ENCODE results near the gene HACL1.
A peak's percentile ranks its signal among the peaks of the same experiment; 100 is the strongest.
"Not testable (repeated sequence)": the region's sequence is repeated elsewhere in the genome, so short reads cannot be mapped to it uniquely, and the experiment has no call there.

HACL1 gene

DNA sequence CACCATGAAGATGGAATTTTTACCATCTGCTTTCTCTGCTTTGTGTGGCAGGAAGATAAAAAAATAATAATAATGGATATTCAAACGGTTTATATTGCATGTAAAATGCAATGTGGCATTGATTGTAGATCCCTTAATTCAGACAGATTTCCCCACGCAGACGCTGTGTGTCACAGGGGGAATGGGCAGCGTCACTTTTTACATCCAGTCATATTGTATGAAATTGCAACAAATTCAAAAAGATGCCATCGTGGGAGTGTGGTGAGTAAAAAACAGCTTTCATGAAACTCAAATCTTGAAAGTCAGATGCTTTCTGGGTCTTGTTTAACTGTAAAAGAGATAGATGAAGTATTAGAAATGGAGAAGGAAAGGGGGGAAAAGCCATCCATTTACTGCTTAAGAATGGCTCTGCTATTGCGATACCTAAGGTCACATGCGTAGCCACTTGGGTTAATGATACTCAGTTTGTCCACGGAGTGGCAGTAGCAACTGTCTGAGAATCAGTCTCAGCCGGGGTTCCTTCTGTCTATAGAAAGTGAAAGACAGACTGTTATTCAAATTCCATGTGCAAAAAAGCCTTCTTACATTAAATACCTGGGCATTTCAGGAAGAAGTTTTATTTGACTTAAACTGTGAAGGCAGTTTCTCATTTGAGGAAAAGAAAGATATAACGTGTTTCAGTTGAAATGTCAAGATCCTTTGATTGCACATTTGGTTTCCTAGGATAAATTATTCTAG, 28.7 kb upstream of the HACL1 start:
- DNase-seq, result peak; percentile 56 to 89

GRCh38 chr3:15628967-15629366, 27.6 kb upstream of the HACL1 start:
- no peak for DNase-seq

- DNase-seq, result no peak
These were observed 22.4 kb upstream of the HACL1 start for GRCh38 chr3:15623535-15624440.

DNA sequence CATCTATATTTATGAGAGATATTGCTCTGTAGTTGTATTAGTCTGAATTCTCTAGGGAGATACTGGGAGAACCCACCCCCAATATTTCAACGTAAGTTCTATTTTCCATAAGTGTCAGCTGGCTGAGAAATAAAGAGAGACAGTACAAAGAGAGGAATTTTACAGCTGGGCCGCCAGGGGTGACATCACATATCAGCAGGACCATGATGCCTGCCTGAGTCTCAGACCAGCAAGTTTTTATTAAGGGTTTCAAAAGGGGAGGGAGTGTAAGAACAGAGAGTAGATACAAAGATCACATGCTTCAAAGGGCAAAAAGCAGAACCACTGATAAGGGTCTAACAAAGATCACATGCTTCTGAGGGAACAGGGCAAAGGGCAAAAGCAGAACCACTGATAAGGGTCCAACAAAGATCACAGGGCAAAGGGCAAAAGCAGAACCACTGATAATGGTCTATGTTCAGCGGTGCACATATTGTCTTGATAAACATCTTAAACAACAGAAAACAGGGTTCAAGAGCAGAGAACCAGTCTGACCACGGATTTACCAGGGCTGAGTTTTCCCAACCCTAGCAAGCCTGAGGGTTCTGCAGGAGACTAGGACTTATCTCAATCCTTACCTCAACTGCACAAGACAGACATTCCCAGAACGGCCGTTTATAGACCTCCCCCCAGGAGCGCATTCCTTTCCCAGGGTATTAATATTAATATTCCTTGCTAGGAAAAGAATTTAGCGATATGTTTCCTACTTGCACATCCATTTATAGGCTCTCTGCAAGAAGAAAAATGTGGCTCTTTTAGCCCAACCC, 18.5 kb upstream of the HACL1 start:
- DNase-seq, result not testable (repeated sequence)

GRCh38 chr3:15616053-15616452, 14.7 kb upstream of the HACL1 start:
- no peak for DNase-seq

DNA sequence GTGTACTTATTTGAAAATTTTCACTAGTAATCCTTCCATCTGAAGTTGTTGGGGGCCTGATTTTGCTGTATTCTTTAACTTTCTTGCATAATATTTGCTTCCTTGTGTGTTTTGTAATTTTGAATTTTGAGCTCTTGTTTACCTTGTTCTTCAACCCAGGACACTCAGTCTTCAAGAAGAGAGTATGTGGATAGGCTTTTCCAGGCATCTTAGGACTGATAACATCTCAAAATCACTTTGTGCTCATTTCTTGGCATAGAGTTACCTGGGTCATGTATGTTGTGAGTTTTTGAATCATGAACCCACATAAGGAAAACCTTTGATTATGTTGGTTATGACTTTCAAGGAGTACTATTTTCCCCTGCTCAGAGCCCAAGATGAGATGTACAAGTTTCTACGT, 13.6 kb upstream of the HACL1 start:
- DNase-seq, result no peak

DNA sequence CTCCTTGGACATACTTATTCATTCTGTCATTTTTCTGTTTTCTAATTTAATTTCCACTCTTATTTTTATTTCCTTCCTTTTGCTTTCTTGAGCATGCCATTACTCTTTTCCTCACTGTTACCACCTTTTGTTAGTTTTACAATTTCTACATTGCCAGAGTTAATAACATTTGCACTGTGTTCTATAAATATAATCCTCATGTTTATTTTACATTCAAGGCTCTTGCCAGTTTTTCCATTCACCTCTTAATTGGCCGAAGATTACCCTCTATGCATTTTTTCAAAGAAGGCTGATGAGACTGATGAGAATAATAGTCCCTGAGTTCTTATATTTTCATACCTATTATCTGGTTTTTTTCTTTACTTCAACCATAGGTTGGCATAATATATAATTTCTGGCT, 10.6 kb upstream of the HACL1 start:
- no peak for DNase-seq

GRCh38 chr3:15611018-15611417, 9.6 kb upstream of the HACL1 start:
- DNase-seq, result no peak

DNA sequence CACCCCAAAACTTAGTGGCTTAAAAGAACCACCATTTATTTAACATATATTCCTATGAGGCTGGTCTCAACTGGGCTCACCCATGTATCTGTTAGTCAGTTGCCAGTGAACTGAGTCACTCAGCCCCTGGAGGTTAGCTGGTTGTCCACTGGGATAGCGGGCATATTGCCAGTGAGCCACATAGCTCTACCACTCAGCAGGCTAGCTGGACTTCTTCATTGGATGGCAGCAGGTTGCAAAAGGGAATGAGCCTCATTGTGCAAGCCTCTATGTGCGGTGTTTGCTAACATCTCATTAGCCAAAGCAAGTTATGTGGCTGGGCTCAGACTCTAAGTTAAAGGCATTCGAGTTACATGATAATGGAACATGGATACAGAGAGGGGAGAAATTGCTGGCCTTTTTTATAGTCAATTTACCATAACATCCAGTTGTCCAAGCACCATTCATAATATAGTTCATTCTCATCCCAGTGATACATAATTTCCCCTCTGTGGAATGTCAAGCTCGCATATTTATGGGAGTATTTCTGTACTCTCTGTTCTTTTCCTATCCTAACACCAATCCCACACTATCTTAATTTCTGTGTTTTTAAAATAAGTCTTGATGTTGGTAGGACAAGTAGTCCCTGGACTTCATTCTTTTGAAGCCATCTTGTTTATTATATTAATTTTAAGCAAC, 8.9 kb upstream of the HACL1 start:
- no peak for DNase-seq

GRCh38 chr3:15606434-15606891, 5.1 kb upstream of the HACL1 start:
- DNase-seq, result no peak

DNA sequence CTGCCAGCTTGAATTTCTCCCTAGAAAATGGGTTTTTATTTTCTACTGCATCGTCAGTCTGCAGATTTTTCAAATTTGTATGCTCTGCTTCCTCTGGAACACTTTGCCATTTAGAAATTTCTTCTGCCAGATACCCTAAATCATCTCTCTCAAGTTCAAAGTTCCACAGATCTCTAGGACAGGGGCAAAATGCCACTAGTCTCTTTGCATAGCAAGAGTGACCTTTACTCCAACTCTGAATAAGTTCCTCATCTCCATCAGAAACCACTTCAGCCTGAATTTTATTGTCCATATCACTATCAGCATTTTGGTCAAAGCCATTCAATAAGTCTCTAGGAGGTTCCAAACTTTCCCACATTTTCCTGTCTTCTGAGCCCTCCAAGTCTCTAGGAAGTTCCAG, 3.2 kb upstream of the HACL1 start:
- not testable (repeated sequence) for DNase-seq

GRCh38 chr3:15602816-15603215, 1.4 kb upstream of the HACL1 start:
- DNase-seq, result not testable (repeated sequence)

- DNase-seq, result no peak
These were observed 772 bp upstream of the HACL1 start for GRCh38 chr3:15602146-15602536.

DNA sequence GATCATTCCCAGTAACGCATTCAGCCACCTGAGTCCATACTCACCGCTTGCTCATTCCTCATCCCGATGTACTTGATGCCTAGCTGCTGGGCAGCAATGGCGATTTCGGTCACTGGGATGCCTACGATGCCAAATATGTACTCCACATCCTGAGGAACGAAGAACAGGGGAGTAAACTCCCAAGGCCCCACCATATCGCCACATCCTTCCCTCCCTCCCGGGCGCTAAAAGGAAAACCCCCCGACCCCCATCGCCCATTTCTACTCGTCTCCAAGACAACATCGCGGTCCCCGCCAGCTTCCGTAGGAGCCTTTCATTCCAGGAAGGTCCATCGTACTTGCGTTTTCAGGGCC, 347 bp downstream of the HACL1 start:
- DNase-seq, result no peak

- DNase-seq, result no peak
These were observed 5.4 kb downstream of the HACL1 start for GRCh38 chr3:15595955-15596354.

DNA sequence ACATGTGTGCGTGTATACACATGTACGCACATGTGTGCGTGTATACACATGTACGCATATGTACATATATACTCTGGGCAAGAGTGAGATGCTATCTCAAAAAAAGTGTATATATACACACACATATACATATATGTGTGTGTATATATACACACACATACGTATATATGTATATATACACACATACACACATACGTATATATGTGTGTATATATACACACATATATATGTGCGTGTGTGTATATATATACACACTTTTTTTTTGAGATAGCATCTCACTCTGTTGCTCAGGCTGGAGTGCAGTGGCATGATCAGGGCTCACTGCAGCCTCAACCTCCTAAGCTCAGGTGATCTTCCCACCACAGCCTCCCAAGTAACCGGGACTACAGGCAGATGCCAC, 8.4 kb downstream of the HACL1 start:
- DNase-seq, result no peak

- no peak for DNase-seq
These were observed 9.4 kb downstream of the HACL1 start for GRCh38 chr3:15591928-15592327.

DNA sequence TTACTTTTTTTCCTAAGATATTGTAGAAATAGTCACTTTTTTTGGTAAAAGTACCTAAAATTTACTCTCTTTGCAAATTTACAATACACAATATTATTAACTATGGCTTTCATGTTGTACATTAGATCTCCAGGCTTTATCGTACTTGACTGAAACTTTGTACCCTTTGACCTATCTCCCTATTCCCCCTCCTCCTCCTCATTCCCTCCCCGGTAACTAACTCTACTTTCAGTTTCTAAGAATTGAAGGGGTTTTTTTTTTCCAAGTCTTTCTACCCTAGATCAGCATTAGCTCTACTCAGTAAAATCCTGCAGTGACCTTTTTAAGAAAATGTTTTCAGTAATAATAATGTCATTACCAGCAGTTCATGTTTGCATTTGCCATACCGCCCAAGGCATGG, 10.1 kb downstream of the HACL1 start:
- no peak for DNase-seq

DNA sequence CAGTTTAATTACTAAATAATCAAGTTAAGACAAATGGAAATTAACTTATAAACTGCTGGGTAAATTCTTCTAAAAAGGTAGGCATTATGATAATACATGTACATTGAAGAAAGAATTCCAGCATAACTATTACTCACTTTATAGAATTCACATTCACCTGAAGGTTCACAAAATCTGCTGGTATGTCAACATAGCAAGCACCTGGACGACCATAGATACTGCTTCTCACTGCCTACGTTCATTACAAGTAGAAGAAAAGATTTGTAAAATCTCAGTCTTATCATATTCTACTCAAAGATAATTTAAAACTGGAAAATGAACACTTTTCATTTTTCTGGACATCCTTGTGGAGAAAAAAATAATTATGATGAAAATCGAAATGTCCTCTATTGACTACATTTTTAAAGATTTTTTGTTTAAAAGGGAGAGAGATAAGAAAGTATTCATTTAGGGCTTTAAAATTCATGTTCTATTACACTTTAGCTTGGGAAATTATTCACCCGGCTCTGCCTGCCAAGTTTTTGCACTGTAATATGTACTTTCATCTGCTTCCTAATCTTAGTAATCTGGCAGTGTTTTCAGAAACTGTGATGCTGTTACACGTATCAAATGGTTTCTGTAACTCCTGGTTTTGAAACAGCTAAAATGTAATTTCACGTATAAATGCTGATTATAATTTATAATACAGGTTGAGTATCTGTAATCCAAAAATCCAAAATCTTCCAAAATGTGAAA, 16.1 kb downstream of the HACL1 start:
- peak in 1 of 2 donors; percentile 14 for DNase-seq

DNA sequence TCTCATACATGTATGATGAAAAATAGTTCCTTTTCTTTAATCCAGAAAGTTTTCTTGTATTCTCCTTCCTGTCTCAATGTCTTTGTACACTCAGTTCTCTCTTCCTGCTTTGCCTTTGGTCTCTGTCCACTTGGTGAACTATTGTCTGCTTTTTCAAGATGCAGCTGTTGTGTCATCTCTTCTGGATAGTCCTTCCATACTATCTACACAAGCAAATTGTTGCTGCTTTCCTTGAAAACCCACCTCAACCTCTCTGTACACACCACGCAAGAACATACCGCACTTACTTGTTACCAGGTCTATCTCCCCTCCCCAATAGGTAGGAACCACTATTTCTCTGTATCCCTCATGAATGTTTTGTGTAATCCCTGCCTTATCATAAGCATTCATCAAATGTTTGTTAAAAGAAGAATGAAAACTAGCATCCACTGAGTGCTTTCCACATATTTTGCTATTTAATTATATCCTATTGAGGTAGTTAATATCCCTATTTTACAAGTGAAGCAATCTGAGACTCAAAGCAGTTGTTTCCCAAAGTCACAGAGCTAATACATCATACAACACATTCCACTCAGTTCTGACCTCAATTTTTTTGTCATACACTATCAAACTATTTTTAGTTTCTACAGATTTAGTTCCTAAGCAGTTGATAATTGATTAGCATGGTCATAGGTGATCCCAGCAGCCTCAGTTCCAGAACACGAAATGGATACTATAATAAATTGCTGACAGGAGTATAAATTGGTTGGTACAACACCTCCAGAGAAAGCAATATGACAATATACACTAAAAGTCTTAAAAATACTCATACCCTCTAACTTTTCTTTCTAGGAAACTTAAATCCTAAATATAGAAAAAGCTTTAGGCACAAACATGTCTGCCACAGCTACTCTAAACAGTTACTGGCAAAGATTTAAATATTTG, 19.6 kb downstream of the HACL1 start:
- DNase-seq, result no peak

- no peak for DNase-seq
These were observed 22.3 kb downstream of the HACL1 start for GRCh38 chr3:15579051-15579450.

Data from hippocampal formation (tissue), 2 donors.